HepG2 (cell line): ENCODE results near the gene THRA. TPM values are rescaled to one million over a fixed set of nuclear protein-coding genes. Genes with fewer than 3 reads are reported as not detected.

Experiments used
- AKNA ChIP-seq: sonication (generic); formaldehyde crosslinking; IDR thresholded peaks from 2 replicates; pipeline ENCODE4 v1.4.0; 2020; ENCODE audit warnings: missing genetic modification reagents, borderline replicate concordance
- CENPX ChIP-seq: sonication (generic); formaldehyde crosslinking; IDR thresholded peaks from 2 replicates; pipeline ENCODE4 v1.9.0; 2021; ENCODE audit warnings: mild to moderate bottlenecking, missing genetic modification reagents, moderate library complexity
- HHEX ChIP-seq: IDR thresholded peaks from 2 replicates; pipeline ENCODE4 v1.6.1; 2016; ENCODE audit warnings: control low read depth
- JDP2 ChIP-seq: sonication (generic); formaldehyde crosslinking; IDR thresholded peaks from 2 replicates; pipeline ENCODE4 v1.8.1; 2022; ENCODE audit warnings: missing genetic modification reagents, borderline replicate concordance
- JUN ChIP-seq: sonication (generic); formaldehyde crosslinking; IDR thresholded peaks from 2 replicates; pipeline ENCODE4 v1.4.0; 2020; ENCODE audit warnings: mild to moderate bottlenecking, missing genetic modification reagents
- KLF13 ChIP-seq: sonication (generic); formaldehyde crosslinking; IDR thresholded peaks from 2 replicates; pipeline ENCODE4 v1.4.0; 2020; ENCODE audit warnings: mild to moderate bottlenecking, missing genetic modification reagents
- MIXL1 ChIP-seq: IDR thresholded peaks from 2 replicates; pipeline ENCODE4 v1.6.1; 2016
- MXD1 ChIP-seq: sonication (generic); formaldehyde crosslinking; IDR thresholded peaks from 2 replicates; pipeline ENCODE4 v1.4.0; 2020; ENCODE audit warnings: mild to moderate bottlenecking, missing genetic modification reagents
- RERE ChIP-seq: IDR thresholded peaks from 2 replicates; pipeline ENCODE4 v1.6.1; 2016; ENCODE audit warnings: low read depth, missing genetic modification reagents, missing compliant biosample characterization
- RFX1 ChIP-seq: fragments of 450-650 bp; IDR thresholded peaks from 2 replicates; pipeline ENCODE4 v1.6.1; 2017
- SETDB1 ChIP-seq: sonication (generic); formaldehyde crosslinking; IDR thresholded peaks from 2 replicates; pipeline ENCODE4 v1.5.1; 2020; ENCODE audit warnings: missing genetic modification reagents, mild to moderate bottlenecking, borderline replicate concordance
- SRY ChIP-seq: sonication (generic); formaldehyde crosslinking; IDR thresholded peaks from 2 replicates; pipeline ENCODE4 v1.8.0; 2022; ENCODE audit warnings: mild to moderate bottlenecking, missing genetic modification reagents
- TFE3 ChIP-seq: IDR thresholded peaks from 2 replicates; pipeline ENCODE4 v1.6.1; 2016
- ZBTB38 ChIP-seq: sonication (generic); formaldehyde crosslinking; IDR thresholded peaks from 2 replicates; pipeline ENCODE4 v1.5.1; 2020; ENCODE audit warnings: mild to moderate bottlenecking, missing genetic modification reagents
- ZNF337 ChIP-seq: sonication (generic); formaldehyde crosslinking; IDR thresholded peaks from 2 replicates; pipeline ENCODE4 v1.5.1; 2020; ENCODE audit warnings: missing genetic modification reagents, low read depth, mild to moderate bottlenecking, borderline replicate concordance
- ZNF33A ChIP-seq: sonication (generic); formaldehyde crosslinking; IDR thresholded peaks from 2 replicates; pipeline ENCODE4 v1.5.1; 2020; ENCODE audit warnings: missing genetic modification reagents, mild to moderate bottlenecking, moderate library complexity, borderline replicate concordance
- ZNF383 ChIP-seq: sonication (generic); formaldehyde crosslinking; IDR thresholded peaks from 2 replicates; pipeline ENCODE4 v1.4.0; 2020; ENCODE audit warnings: missing genetic modification reagents, mild to moderate bottlenecking, borderline replicate concordance
- ZNF572 ChIP-seq: sonication (generic); formaldehyde crosslinking; IDR thresholded peaks from 2 replicates; pipeline ENCODE4 v1.5.1; 2020; ENCODE audit warnings: mild to moderate bottlenecking, missing genetic modification reagents
- polyA plus RNA-seq, 8 experiments: library from polyadenylated mRNA; depleted of rRNA in 3 of 8; stranded (reverse) in 7 of 8; unstranded in 1 of 8; fragments of >200 nt; fragmentation: Illumina TruSeq in 4 of 8; extraction: Trizol in 4 of 8; gene quantifications; 2 replicates each; pipeline versions ENCODE4 v1.2.1 to v1.2.3, GENCODE V29; 2011 to 2016; ENCODE audit warnings: low read depth in 4 of 8, missing spikeins in 1 of 8, mixed read lengths in 1 of 8; ENCODE audit not compliant: insufficient read depth in 1 of 8
- total RNA-seq, 5 experiments: library from RNA; depleted of rRNA; stranded (reverse); fragments of >200 nt; fragmentation: Illumina TruSeq; extraction: Trizol; gene quantifications; 2 replicates each; pipeline ENCODE4 v1.2.3, GENCODE V29; 2016; ENCODE audit warnings: low read depth in 1 of 5

Gene THRA
- total and polyA plus RNA-seq, 2 of the 13 experiments (the other 11 are each of a cell fraction or from before 2014, with no cell fraction given): 8.0 to 9.9 TPM

- no peak for TF ChIP-seq RERE
- TF ChIP-seq JUN (CRISPR knock-in tag): no peak
- no peak for TF ChIP-seq SRY (CRISPR knock-in tag)
- 0 out of 2 replicates have a peak, but pooled peaks have one; percentile 33 for TF ChIP-seq TFE3
- no peak for TF ChIP-seq ZNF337 (CRISPR knock-in tag)
- TF ChIP-seq ZNF33A (CRISPR knock-in tag): no peak
- TF ChIP-seq JDP2 (CRISPR knock-in tag): no peak
- no peak for TF ChIP-seq KLF13
- TF ChIP-seq SETDB1 (CRISPR knock-in tag): no peak
- peak; percentile 38; the same call in 1 of the 2 replicates for TF ChIP-seq RFX1
- no peak for TF ChIP-seq ZNF383 (CRISPR knock-in tag)
- no peak for TF ChIP-seq CENPX (CRISPR knock-in tag)
- TF ChIP-seq HHEX (CRISPR knock-in tag): no peak
- TF ChIP-seq MIXL1 (CRISPR knock-in tag): 0 out of 2 replicates have a peak, but pooled peaks have one; percentile 21
- TF ChIP-seq ZBTB38: 0 out of 2 replicates have a peak, but pooled peaks have one; percentile 32
- TF ChIP-seq ZNF572 (CRISPR knock-in tag): no peak
- TF ChIP-seq AKNA: no peak
- no peak for TF ChIP-seq MXD1
Observed at GRCh38 chr17:40038882-40039513, 23.8 kb upstream of the THRA start (continued).
